Stimulated activated CD4-positive, alpha-beta T cell treated with anti-CD3 and anti-CD28 coated beads, Interleukin-1b, Interleukin-23, amount 100 ng/mL, for 1 hour (primary cell): Measurements from ENCODE around the gene TRAPPC4.
"Not testable (repeated sequence)": the region's sequence is repeated elsewhere in the genome, so short reads cannot be mapped to it uniquely, and the experiment has no call there.

Experiments
- DNase-seq, 2 donors: peaks; one replicate each; pipeline ENCODE4 v3.0.0-alpha.2; 2020; ENCODE audit warnings: low read depth in 2 of 2

The TRAPPC4 gene

DNA sequence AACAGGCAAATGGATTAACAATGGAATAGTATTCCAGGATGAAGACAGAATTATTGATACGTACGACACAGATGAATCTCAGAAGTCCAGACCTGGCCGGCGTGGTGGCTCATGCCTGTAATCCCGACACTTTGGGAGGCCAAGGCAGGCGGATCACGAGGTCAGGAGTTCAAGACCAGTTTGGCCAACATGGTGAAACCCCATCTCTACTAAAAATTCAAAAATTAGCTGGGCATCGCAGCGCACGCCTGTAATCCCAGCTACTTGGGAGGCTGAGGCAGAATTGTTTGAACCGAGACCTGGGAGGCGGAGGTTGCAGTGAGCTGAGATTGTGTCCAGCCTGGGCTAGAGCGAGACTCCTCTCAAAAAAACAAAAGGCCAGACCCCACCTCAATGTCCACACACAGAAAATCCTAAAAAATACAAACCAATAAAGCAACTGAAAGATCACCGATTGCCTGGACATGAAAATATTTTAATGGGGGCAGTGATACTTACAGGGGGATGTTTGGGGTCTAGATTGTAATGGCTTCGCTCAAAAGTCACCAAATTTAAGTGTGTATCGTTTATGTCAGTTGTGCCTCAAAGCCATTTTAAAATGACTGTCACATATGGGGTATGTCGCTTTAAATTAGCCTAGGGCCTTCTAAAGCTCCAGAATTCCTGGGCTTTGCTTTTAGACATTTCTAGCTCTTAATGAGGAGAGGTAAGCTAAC lies 4.2 kb upstream of the TRAPPC4 start:
- no peak for DNase-seq

DNA sequence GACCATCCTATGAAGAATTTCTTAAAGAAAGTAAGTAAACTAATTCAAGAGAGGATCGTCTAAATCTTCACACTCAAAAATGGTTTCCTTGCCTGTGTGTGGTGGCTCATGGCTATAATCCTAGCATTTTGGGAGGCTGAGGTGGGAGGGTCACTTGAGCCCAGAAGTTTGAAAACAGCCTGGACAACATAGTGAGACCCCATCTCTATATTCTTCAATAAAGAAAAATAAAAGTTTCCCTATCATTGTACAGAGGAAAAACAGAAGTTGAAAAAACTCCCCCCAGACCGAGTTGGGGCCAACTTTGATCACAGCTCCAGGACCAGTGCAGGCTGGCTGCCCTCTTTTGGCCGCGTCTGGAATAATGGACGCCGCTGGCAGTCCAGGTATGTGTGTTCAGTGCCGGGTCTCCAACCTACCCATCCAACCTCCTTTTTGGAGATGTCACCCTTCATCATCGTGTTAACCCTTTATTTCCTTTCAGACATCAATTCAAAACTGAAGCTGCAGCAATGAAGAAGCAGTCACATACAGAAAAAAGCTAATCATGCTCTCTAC lies 3.4 kb upstream of the TRAPPC4 start:
- DNase-seq: no peak

DNA sequence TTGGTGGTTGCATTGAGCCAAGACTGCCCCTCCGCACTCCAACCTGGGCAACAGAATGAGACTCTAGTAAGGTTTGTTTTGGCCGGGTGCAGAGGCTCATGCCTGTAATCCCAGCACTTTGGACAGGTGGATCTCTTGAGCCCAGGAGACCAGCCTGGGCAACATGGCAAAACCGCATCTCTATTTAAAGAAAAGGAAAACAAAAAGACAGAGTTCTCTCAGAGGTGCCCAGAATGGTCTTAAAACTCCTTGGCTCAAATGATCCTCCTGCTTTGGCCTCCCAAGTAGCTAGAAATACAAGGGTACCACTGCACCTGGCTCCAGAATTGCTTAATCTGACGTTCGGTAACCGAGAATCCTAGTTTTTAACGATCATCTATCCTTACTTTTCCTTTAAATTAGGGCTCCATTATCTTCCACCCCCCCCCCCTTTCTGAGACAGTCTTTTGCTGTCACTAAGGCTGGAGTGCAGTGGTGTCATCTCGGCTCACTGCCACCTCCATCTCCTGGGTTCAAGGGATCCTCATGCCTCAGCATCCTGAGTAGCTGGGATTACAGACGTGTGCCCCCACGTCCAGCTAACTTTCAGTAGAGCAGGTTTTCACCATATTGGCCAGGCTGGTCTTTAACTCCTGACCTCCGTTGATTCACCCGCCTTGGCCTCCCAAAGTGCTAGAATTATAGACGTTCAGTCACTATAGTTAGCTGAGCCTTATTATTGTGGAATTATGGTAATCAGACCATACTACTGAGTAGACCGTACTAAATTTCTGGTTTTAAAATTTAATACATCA lies 2.2 kb upstream of the TRAPPC4 start:
- DNase-seq: no peak

DNA sequence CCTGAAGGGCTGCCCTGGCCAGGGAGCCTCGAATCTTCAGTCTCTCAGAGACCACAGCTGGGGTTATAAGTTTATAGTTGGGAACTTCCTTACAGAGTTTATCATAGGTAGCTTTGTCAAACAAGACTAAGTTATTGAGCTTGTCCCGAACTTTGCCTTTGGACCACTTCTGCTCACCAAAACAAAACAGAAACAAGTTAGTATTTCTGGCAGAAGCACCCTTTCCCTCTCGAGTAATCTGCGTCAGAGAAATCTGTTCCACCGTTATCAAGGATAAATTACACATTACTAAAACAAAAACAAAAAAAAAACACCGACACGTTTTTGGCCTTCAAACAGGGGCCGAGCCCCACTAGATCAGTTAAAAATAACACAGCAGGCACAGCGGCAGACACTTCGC lies 1.2 kb upstream of the TRAPPC4 start:
- not testable (repeated sequence) for DNase-seq

DNA sequence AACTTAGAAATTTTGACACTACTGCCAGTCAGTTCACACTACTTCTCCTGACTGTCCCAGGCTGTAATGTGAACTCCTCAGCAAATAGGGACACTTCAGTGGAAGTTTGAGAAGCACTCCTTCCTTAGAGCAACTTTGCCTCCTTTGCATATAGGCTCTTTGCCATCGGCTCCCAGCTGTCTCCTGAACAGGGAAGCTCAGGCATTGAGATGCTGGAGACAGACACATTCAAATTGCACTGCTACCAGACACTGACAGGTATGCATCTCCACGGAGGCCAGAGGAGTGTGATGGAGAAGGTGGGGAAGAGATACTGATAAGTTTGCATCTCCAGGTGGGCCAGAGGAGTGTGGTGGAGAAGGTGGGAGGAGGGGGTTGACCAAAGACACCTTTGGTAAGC lies 1.4 kb downstream of the TRAPPC4 start:
- no peak for DNase-seq

DNA sequence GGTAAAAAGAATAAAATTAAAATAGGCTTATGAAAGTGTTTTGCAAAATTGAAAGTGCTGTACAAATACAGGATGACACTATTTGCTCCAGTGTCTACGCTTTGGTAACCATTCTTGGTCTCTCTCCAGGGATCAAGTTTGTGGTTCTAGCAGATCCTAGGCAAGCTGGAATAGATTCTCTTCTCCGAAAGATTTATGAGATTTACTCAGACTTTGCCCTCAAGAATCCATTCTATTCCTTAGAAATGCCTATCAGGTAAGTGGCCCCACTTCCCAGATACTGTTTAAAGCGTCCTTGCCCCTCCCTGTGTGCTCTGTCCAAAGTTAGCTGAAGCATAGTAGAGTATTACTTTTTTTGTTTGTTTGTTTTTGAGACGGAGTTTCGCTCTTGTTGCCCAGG lies 3.1 kb downstream of the TRAPPC4 start:
- no peak for DNase-seq

DNA sequence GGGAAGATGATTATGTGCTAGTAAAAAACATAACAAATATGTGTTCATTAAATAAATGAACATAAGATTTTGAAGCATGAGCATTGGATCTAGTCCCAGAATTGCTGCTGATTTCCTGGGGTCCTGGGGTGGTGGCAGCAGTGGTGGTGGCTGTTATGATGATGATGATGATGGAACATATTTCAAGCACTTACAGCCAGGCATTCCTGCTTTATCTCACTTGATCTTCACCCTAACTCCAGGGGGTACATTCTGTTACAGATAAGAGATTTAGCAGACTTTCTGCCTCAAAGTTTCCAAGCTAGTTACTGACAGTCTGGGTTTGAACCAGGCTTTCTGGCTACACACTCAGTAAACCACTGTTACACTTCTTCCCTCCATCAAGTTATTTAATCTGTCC lies 5.2 kb downstream of the TRAPPC4 start:
- no peak for DNase-seq

DNA sequence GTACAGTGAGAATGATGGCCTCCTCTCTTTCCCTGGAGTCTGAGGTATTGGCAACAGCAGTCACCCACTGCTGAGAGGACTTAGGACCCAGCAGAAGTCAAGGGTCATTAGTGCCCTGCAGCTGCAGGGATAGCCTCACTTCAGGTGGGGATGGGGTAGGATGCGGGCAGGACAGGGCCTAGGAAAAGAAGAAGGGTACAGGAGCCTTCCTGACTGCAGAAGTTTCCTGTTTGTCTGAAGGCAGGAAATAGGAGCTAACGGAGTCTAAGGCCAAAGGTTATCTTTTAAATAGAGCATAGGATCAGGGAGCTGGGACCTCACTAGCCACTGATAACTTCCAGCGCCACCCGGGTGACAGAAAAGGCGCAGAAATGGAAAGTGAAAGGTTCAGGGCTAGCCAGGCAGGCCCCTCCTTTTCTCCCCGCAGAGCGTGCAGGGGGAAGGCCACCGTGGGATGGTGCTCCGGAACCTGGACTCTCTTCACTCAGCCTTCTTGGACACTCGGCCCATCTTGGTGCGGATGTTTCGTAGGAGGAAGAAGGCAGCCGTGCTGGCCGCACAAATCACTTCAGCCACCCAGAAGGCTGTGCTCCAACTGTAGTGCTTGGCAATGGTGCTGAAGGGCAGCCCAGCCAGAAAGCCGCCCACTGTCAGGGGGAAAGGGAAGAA lies 6.0 kb downstream of the TRAPPC4 start:
- DNase-seq: no peak

DNA sequence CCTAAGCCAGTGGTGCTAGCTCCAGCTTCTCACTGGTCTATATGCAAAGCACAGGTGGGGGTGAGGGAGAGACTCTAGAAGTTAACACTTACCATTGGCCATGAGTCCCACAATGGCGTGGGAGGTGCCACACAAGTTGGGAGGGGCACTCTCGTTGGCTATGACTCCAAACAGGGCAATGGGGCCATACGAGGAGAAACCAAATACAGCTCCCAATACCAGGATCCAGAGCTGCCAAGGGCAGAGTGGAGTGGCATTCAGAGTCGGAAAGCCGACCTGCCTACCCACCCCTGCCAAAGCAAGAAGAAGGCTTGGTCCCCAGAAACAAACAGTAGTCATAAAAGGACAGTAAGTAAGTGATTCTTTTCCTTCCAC lies 6.5 kb downstream of the TRAPPC4 start:
- DNase-seq: no peak

DNA sequence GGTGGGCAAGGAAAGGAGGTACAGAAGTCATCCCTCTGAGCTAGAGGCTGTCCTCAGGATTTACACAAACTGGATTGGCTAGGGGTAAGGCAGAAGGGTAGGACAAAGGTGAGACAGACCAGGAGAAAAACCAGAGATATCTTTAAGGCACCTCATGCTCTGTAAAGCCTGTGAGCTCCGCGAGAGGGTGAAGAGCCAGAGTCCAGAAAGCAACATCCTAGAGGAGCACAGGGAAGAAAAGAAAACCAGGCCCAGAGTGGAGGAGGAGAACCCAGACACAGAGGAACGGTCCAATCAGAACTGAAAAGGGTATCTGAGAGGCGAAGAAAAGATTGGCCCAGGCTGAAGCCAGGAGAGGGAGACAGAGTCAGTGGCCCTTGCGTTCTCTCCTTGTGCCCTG lies 7.0 kb downstream of the TRAPPC4 start:
- no peak for DNase-seq

DNA sequence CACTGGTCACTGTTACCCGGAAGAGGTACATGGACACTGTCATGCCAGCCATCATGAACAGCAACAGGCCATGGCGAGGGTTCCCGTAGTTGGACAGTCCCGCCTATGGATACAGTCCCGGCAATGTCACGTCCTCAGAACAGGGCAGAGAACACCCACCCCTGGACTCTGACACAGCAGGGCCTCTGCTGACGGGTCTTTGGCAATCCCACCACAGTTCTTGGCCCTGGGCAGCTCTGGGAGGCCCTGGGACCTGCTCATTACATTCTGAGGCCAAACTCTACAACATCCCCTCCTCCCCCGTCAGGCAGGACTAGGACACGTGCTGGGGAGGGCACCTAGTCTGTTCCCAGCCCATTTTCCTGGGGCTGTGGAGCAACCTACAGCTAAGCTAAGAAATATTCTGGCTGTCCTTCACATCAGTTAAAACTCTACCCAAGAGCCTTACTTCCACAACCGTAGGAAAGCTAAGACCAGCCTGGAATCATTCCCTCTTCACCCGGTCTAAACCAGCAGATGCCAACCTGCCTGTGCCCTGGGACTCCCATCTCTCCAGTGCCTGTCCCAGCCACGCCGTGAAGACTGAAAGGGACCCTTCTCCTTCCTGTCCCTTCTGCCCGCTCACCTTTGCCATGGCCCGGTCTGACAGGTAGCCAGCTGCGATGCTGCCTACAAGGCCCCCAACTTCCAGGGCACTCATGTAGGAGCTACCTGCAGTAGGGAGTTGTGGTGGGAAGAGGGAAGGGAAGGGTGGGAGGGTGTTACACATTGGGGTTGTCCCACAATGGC lies 7.6 kb downstream of the TRAPPC4 start:
- DNase-seq: no peak

DNA sequence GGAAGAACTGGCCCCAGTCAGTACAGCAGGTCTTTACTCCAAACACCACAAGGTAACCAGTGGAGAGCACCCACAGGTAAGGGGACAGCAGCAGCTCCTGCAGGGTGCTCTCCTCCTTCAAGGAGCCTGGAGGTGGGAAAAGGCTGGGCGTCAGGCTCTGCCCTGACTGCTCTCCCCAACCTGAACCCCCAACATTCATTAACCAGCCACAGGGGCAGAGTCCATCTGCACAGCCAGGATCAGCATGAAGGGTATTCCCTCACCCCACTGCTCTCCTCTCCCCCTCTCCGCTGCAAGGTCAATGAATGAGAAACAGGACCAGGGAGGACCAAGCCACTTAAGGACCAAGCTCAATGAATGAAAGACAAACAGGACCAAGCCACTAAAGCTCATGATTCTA lies 8.4 kb downstream of the TRAPPC4 start:
- no peak for DNase-seq

DNA sequence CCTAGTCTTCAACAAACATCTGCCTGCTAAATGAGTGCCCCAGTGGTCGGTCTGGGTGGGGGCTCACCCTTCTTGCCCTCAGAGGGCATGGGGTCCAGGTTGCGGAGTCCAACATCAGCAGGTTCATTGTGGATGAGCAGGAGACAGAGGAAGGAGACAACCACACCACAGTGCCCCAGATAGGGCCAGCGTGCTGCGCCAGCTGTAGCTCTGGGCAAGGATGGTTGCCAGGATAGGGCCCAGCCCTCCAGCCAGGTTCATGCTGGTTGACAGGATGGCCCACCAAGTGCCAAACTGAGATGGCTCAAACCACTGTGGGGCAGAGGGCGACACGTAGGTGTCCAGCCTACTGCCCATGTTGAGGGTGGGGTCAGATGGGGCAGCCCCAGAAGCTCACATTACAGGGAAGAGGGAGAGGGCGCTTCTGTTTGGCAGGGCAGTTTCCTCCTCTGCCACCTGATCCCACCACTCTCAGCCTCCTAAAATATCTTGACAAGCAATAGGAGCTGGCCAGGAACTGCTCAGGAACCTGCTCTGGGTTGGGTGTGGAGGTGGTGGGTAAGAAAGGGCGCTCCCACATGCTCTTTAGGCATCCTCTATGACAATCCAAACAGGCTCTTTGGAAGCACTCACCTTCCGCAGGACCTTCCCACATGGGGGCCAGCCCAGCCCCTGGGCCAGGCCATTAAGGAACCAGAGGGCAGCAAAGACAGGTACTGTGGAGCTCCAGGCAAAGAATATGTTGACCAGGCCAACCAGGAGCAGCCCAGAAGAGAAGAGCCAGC lies 9.2 kb downstream of the TRAPPC4 start:
- no peak for DNase-seq

DNA sequence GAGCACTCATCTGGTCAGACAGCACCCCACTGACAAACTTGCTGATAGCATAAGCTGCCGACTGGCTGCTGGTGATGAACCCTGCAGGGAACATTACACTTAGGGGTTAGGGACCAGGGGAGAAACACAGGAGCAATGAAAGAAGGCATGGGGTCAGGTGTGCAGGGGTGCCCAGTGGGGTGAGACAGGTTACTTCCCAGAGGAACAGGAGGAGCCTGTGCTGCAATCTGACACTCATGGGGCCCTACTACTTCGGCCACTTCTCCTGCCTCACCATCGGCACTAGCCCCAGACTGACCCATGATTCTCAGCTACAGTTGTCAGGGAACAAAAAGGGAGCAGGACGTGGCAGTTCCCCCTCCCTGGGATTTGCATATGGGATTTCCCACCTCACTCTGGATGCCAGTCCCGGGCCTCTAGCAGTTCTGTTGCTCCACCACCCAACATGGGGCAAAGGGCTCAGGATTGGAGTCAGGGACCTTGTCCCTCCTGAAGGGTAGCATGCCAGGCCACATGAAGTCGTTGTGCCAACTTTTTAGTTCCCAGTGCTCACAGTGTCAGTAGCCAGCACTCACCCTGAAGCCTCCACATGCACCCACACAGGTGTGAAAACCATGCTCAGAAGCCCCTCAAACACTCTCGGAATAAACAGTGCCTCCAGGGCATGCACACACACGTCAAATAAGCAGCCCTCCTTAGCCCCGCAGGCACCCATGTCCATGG lies 9.9 kb downstream of the TRAPPC4 start:
- no peak for DNase-seq

DNA sequence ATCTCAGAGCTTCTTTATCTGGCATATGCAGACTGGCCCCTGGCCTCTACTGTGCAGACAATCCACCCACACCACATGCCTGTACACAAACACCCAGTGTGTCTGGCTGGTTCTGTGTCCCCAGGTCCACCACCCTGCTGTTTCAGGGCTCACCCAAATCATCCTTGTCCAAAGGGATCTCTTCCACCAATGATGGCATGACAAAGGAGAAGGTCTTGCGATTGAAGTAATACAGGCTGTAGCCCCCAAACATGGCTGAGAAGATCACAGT lies 10.4 kb downstream of the TRAPPC4 start:
- no peak for DNase-seq

DNA sequence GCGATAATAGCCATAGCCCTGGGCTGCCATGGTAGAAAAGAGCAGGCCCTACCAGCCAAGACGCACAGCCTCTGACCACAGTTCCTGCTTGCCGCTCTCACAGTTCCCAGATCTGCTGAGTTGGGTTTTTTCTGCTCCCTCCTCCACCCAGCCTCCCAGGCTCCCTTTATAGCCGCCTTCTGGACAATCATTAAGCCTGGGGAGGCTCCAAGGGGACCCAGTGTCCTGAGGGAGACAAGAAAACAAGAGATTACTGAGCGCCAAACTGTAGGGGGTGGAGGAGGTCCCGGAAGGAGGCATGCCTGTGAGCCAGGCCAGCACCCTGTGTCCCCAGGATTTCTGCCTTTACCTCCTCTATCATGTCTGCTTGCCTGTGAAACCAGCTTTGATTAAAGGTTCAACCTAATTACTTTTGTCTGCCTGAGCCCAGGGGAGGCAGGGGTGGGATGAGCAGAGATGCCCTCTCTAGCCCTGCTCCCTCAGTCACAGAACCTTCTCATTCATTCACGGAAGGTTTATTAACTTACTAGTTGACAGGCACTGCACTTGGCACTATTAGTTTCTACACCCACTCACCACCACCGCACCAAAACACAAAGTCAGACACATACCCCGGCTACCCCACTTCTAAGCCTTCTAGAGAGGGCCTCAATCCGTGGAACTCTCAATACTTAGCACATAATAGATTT lies 10.9 kb downstream of the TRAPPC4 start:
- DNase-seq: peak in 1 of 2 donors; percentile 27

DNA sequence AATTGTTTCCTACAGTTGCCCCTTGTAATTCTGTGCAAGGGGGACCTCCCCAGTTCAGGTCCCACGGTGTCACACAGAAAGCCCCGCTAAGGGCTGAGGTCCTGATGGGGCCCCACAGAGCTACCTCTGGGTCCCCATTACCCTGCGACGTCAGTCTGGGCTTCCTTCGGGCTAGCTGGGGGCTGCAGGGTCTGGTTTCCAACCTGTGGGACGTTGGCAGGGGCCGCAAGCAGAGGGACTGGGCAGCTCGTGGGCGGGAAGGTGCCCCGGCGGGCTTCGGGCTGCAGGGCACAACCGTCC lies 11.4 kb downstream of the TRAPPC4 start:
- DNase-seq: no peak

DNA sequence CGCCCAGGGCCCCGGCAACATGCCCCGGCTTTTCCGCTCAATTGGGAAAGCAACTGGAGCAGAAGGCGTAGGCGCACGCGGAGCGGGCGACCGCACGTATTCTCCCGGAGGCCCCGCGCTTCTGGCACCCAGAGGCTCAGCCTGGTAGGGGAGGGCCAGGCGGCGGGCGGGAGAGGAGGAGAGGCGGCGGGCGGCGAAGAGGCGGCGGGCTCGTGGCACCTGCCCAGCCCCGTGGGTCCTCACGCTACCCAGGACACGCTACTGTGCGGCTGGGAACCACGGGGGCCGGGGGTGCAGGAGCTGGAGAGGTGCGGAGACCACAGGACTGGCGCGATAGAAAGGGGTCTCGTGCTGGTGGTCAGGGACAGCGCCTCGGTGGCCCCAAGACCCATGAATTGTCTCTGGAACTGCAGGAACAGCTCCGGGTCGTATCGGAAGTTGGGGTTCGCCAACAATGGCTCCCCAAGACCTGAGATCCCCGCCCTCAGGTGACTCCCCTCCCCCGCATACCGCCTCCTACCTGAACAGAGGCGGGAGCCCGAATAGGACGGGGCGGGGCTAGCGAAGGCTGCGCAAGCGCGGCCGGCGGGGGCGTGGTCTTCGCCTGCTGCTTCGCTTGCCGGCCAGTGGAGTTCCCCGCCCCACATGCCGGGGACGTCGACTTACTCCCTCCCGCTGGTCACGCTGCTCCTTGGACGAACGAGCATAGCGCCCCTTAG lies 11.9 kb downstream of the TRAPPC4 start, which contains the start of gene SLC37A4:
Gene SLC37A4 (minus strand): TSS at position 549 of the 719 bp plus-strand sequence.
- DNase-seq: peak; percentile 97 to 100

DNA sequence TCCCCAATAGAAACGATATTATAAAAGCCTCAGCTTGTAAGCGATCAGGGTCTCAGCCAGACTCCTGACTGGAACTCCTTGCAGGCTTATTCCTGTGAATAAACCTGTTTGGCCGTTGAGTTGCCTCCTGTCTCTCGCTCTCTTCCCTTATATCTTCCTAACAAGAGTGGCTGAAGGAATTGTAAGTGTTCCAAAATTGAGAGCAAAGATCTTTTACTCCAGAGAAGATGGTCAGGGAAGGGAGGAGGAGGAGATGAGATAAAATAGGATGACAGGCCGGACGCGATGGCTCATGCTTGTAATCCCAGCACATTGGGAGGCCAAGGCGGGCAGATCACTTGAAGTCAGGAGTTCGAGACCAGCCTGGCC lies 13.3 kb downstream of the TRAPPC4 start:
- DNase-seq: no peak
